ENCODE data around the gene PRRC2C.

Gene PRRC2C

GRCh38 chr1:171637928-171638576, 152.7 kb downstream of the PRRC2C start:
- no peak for DNase-seq (ENCODE audit: low spot score)

GRCh38 chr1:171640225-171640624, 154.9 kb downstream of the PRRC2C start:
- no peak for DNase-seq (ENCODE audit: low spot score)

DNA sequence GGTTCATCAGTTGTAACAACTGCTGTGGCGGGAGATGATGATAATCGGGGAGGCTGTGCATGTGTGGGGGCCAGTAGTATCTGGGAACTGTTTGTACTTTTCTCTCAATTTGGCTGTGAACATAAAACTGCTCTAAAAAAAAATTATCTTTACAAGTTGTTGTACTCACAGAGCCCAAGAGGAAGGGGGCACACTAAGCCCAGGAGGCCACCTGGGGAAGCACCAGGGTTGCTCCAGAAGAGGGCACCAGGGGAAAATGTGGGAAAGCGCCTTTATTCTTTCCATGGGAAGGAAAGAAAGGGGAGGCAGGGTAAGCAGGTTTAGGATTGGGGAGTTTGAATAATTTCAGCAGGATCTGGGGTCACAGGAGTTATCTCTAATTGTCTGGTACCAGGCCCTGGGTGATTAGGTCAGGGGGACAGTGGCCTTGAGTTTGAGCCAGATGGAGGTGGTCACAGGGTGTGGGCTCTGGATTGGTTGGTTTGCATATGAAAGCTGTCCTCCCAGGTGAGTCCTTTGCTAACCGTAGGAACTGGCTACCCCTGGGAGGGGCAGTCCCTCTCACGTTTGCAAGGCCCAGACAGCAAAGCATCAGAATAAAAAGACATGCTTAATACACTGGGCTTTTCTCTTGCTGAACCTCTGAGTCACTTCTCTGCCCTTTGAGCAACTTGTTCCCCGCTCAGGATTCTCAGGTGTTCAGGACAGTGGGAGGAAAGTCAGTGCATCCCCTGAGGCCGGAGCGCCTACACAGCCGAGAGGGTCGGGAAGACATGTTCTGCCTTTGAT, 155.9 kb downstream of the PRRC2C start:
- DNase-seq (ENCODE audit: low spot score) = no peak

DNA sequence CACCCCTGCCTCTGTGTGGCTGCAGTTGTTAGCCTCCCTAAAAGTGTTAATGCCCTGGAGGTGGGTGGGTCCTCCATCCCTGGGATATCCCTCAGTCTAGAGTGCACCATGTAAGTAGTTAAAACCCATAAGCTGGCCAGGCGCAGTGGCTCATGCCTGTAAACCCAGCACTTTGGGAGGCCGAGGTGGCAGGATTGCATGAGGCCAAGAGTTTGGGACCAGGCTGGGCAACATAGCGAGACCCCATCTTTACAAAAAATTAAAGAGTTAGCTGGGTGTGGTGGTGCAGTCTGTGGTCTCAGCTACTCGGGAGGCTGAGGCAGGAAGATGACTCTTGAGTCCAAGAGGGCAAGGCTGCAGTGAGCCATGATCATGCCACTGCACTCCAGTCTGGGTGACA, 156.9 kb downstream of the PRRC2C start:
- DNase-seq (ENCODE audit: low spot score) = no peak
